Measurements from ENCODE around the gene PNRC2. TPM values are rescaled to one million over a fixed set of nuclear protein-coding genes. Genes with fewer than 3 reads are reported as not detected.

PNRC2 gene
- total RNA-seq, 1 donor from 2014 or later = 102 TPM

DNA sequence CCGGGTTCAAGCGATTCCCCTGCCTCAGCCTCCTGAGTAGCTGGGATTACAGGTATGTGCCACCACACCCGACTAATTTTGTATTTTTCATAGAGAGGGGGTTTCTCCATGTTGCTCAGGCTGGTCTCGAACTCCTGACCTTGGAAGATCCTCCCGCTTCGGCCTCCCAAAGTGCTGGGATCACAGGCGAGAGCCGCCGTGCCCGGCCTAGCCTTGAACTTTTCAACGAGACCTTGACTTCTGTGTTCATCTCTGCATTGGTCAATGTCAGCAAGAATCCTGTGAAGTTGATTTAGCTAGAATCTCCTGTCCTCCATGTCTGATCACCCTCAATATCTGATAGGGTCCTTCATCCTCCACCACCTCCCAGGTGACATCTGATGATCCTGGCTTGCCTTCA is 35.0 kb upstream of the PNRC2 start:
- H3K4me3 ChIP-seq (ENCODE audit: low read depth, low read length) = no peak overlapping the region
- no peak for DNase-seq (ENCODE audit: low read depth)
- no peaks in the 10 kb centered on the region for H3K27me3 ChIP-seq (ENCODE audit: control insufficient read depth, insufficient read depth, low read length)
- no peaks in the 10 kb centered on the region for H3K36me3 ChIP-seq (ENCODE audit: control insufficient read depth, insufficient read depth, low read length)
- TF ChIP-seq, protein P1, sequence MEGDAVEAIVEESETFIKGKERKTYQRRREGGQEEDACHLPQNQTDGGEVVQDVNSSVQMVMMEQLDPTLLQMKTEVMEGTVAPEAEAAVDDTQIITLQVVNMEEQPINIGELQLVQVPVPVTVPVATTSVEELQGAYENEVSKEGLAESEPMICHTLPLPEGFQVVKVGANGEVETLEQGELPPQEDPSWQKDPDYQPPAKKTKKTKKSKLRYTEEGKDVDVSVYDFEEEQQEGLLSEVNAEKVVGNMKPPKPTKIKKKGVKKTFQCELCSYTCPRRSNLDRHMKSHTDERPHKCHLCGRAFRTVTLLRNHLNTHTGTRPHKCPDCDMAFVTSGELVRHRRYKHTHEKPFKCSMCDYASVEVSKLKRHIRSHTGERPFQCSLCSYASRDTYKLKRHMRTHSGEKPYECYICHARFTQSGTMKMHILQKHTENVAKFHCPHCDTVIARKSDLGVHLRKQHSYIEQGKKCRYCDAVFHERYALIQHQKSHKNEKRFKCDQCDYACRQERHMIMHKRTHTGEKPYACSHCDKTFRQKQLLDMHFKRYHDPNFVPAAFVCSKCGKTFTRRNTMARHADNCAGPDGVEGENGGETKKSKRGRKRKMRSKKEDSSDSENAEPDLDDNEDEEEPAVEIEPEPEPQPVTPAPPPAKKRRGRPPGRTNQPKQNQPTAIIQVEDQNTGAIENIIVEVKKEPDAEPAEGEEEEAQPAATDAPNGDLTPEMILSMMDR (IDR thresholded peaks at IDR 0.05; ENCODE audit: insufficient read depth, low read length, poor library complexity, severe bottlenecking) = no peak

DNA sequence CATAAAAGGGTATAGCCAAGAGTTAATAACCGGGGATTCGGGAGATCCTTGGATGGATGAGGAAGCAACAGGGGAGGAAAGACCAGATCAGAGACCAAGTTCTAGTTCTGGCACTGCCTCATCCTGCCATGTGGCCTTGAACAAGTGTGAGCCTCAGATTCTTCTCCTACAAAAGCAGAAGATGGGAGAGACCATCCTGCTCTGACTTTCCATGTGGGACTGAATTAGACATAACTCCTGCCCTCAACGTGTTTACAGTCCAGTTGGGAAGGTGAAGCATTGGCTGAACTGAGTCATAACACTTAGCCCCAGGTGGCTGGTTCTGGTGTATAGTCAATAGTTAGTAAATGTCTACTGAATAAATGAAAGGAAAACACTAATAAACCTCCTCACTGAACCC is 34.3 kb upstream of the PNRC2 start:
- TF ChIP-seq, protein P1 (IDR thresholded peaks at IDR 0.05; ENCODE audit: insufficient read depth, low read length, poor library complexity, severe bottlenecking) = no peak
- Histone ChIP-seq H3K27me3 (ENCODE audit: control insufficient read depth, insufficient read depth, low read length) (no peaks in the 10 kb centered on the region), H3K36me3 (ENCODE audit: control insufficient read depth, insufficient read depth, low read length) (no peaks in the 10 kb centered on the region), H3K4me3 (ENCODE audit: low read depth, low read length) (no peak overlapping the region)
- DNase-seq (ENCODE audit: low read depth) = no peak

DNA sequence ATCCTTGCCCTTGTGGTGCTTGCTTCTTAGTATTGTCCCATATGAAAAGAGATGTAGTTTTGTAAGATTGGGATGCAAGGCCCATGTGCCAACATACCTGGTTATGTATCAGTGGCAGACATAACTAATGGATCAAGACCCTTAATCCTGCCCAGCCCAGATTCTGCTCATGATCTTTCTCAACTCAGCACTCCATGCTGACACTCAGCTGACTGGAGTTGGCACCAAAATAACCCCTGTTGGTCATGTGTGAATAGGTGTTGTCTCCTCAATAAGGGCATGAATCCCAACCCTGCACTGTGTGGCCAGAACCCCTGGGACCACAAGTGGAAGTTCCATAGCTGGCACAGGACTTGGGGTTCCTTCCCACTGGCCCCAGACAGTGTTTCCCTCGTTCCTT is 32.5 kb upstream of the PNRC2 start:
- Histone ChIP-seq H3K36me3 (ENCODE audit: control insufficient read depth, insufficient read depth, low read length) (no peaks in the 10 kb centered on the region), H3K4me3 (ENCODE audit: low read depth, low read length) (no peak overlapping the region), H3K27me3 (ENCODE audit: control insufficient read depth, insufficient read depth, low read length) (no peaks in the 10 kb centered on the region)
- no peak for DNase-seq (ENCODE audit: low read depth)
- TF ChIP-seq, protein P1 (IDR thresholded peaks at IDR 0.05; ENCODE audit: insufficient read depth, low read length, poor library complexity, severe bottlenecking) = no peak

DNA sequence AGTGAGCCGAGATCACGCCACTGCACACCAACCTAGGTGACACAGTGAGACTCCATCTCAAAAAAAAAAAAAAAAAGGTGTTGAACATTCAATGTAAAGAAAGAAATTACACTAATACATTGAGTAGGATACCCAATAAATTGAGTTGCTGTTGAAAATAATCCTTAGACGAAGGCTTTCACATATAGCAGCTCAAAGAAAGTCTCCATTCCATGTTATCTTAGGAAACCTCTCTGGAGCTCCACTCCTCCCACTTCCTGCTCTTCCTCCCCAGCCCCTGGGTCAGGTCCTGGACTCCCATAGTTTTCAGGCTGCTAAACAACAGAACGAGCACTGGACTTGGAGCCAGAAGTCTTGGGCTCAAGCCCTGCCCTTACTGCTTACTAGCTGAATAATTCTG is 30.8 kb upstream of the PNRC2 start:
- no peaks in the 10 kb centered on the region for H3K27me3 ChIP-seq (ENCODE audit: control insufficient read depth, insufficient read depth, low read length)
- TF ChIP-seq, protein P1 (IDR thresholded peaks at IDR 0.05; ENCODE audit: insufficient read depth, low read length, poor library complexity, severe bottlenecking) = no peak
- DNase-seq (ENCODE audit: low read depth) = no peak
- no peaks in the 10 kb centered on the region for H3K36me3 ChIP-seq (ENCODE audit: control insufficient read depth, insufficient read depth, low read length)
- H3K4me3 ChIP-seq (ENCODE audit: low read depth, low read length) = no peak overlapping the region

DNA sequence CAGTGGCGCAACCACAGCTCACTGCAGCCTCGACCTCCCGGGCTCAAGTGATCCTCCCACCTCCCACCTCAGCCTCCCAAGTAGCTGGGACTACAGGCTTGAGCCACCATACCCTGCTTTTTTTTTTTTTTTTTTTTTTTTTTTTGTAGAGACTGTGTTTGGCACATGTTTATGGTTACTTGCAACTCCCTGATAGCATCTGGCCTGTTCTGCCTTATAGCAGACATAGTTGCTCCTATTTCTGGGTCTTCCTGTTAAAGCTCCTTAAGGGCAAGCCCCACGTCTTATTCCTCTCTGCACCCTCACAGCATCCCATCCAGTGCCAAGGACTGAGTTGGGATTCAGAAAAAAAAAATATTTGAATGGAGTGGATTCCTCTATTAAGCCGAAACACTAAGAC is 29.4 kb upstream of the PNRC2 start:
- TF ChIP-seq, protein P1 (IDR thresholded peaks at IDR 0.05; ENCODE audit: insufficient read depth, low read length, poor library complexity, severe bottlenecking) = no peak
- no peaks in the 10 kb centered on the region for H3K27me3 ChIP-seq (ENCODE audit: control insufficient read depth, insufficient read depth, low read length)
- DNase-seq (ENCODE audit: low read depth) = no peak
- H3K4me3 ChIP-seq (ENCODE audit: low read depth, low read length) = no peak overlapping the region
- no peaks in the 10 kb centered on the region for H3K36me3 ChIP-seq (ENCODE audit: control insufficient read depth, insufficient read depth, low read length)

DNA sequence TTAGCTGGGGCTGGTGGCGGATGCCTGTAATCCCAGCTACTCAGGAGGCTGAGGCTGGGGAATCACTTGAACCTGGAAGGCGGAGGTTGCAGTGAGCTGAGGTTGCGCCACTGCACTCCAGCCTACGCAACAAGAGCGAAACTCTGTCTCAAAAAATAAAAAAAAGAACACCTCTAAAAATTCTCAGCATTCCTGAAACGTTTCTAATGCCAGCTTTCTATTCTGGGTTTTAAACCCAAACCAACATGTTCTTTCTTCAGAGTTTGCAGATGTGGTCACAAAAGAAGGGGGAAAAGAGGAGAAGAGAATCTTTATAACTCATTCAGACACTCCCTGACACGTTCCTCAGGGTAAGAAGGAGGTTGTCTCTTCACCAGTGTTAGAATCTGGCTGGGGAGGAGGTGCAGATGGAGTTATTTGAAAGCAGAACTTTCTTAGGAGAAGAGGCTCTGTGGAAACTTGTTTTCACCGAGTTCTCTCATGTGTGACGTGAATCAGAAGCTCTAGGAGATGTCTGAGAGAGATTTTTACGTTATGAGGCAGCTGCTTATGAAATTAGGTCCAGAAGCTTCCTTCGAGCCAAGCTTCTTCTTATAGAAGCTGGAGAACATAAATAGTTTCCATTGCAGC is 28.7 kb upstream of the PNRC2 start:
- DNase-seq (ENCODE audit: low read depth) = peak; percentile 87
- Histone ChIP-seq H3K4me3 (ENCODE audit: low read depth, low read length) (no peak overlapping the region), H3K27me3 (ENCODE audit: control insufficient read depth, insufficient read depth, low read length) (no peaks in the 10 kb centered on the region), H3K36me3 (ENCODE audit: control insufficient read depth, insufficient read depth, low read length) (no peaks in the 10 kb centered on the region)
- TF ChIP-seq, protein P1 (IDR thresholded peaks at IDR 0.05; ENCODE audit: insufficient read depth, low read length, poor library complexity, severe bottlenecking) = no peak

Data from kidney epithelial cell (primary cell).